Activated T-helper 17 cell treated with anti-CD3 and anti-CD28 coated beads, Interleukin-2, amount 50 U/mL, for 72 hours (primary cell): ENCODE measurements around the gene CCDC122. TPM values are rescaled to one million over a fixed set of nuclear protein-coding genes. Genes with fewer than 3 reads are reported as not detected.

Source experiments
- ATAC-seq: fragments of 150-1000 bp; cut with Tn5 transposase; replicated peaks from 2 replicates; pipeline ENCODE4 v1.10.0; 2021; ENCODE audit warnings: mild to moderate bottlenecking, moderate library complexity
- H3K27ac Mint-ChIP-seq: one replicate; pipeline ENCODE4 v1.8.0; 2022; ENCODE audit warnings: mixed read lengths
- H3K27me3 Mint-ChIP-seq: one replicate; pipeline ENCODE4 v1.8.0; 2022; ENCODE audit warnings: mixed read lengths
- H3K36me3 Mint-ChIP-seq: one replicate; pipeline ENCODE4 v1.8.0; 2022; ENCODE audit warnings: low read depth, mild to moderate bottlenecking, mixed read lengths
- H3K4me1 Mint-ChIP-seq: one replicate; pipeline ENCODE4 v1.8.0; 2022; ENCODE audit warnings: mixed read lengths
- H3K4me3 Mint-ChIP-seq: one replicate; pipeline ENCODE4 v1.8.0; 2022; ENCODE audit warnings: mild to moderate bottlenecking, mixed read lengths
- H3K9me3 Mint-ChIP-seq: one replicate; pipeline ENCODE4 v1.8.0; 2022; ENCODE audit warnings: mixed read lengths
- total RNA-seq, 2 donors: library from RNA; stranded (reverse); gene quantifications; one replicate each; pipeline ENCODE4 v1.2.3, GENCODE V29; 2022

Gene CCDC122
- total RNA-seq, 2 donors from 2014 or later = 0.30 to 1.6 TPM

DNA sequence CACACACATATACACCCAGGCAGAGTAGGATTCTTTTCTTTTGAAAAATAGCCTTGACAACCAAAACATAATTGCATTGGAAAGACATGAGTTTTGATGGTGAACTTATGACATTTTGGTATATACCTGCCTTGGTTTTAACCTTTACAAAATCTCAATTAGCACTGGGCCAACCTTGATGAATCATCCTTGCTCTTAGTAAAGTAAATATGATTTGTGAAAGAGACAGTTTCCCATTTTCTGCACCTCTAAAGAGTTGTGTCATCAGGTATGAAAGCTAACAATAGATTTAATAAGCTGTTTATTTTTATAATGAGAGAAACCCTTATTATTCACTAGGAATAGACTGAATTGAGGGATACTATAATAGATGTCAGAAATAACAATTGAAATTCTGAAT lies 77.0 kb downstream of the CCDC122 start:
- peaks cover 6% of the 10 kb centered on the region for H3K4me1 Mint-ChIP-seq
- H3K9me3 Mint-ChIP-seq = no peaks in the 10 kb centered on the region
- no peaks in the 10 kb centered on the region for H3K36me3 Mint-ChIP-seq
- H3K27me3 Mint-ChIP-seq = peaks cover 16% of the 10 kb centered on the region
- no peak overlapping the region for H3K27ac Mint-ChIP-seq
- no peak for ATAC-seq
- no peak overlapping the region for H3K4me3 Mint-ChIP-seq

- no peak overlapping the region for H3K4me3 Mint-ChIP-seq
These were observed 78.7 kb downstream of the CCDC122 start for GRCh38 chr13:43800828-43801227.

GRCh38 chr13:43799191-43799590 lies 80.3 kb downstream of the CCDC122 start:
- Mint-ChIP-seq H3K4me3 (no peak overlapping the region), H3K4me1 (peaks cover 13% of the 10 kb centered on the region), H3K9me3 (no peaks in the 10 kb centered on the region)

More at GRCh38 chr13:43800828-43801227, 78.7 kb downstream of the CCDC122 start:
- Mint-ChIP-seq H3K9me3 (no peaks in the 10 kb centered on the region), H3K27me3 (peaks cover 22% of the 10 kb centered on the region), H3K36me3 (no peaks in the 10 kb centered on the region), H3K4me1 (peaks cover 18% of the 10 kb centered on the region), H3K27ac (no peak overlapping the region)
- ATAC-seq = peak; percentile 9

DNA sequence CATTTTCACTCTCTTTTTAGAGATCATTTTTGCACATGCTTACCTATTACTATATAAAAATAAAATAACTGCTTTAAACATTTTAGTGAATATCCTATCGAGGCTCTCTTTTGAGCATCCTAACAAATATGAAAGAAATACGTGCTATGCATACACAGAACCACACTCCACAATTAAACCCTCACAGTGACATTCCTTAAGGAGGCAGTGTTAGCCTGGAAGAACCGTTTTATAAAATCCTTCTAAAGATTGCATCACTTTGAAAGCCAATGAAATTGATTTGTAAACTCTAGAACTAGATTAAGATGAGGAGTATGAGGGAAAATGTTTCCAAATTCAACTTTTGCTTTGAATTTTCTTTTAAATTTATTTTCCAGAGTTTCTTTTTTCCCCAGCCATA lies 81.7 kb downstream of the CCDC122 start:
- no peaks in the 10 kb centered on the region for H3K36me3 Mint-ChIP-seq
- peaks cover 13% of the 10 kb centered on the region for H3K4me1 Mint-ChIP-seq
- H3K27ac Mint-ChIP-seq = no peak overlapping the region
- no peak for ATAC-seq
- H3K4me3 Mint-ChIP-seq = no peak overlapping the region
- peaks cover 30% of the 10 kb centered on the region for H3K27me3 Mint-ChIP-seq
- no peaks in the 10 kb centered on the region for H3K9me3 Mint-ChIP-seq

More at GRCh38 chr13:43799191-43799590, 80.3 kb downstream of the CCDC122 start:
- no peak overlapping the region for H3K27ac Mint-ChIP-seq
- H3K27me3 Mint-ChIP-seq = peaks cover 29% of the 10 kb centered on the region
- H3K36me3 Mint-ChIP-seq = no peaks in the 10 kb centered on the region
- peak; percentile 63 for ATAC-seq

DNA sequence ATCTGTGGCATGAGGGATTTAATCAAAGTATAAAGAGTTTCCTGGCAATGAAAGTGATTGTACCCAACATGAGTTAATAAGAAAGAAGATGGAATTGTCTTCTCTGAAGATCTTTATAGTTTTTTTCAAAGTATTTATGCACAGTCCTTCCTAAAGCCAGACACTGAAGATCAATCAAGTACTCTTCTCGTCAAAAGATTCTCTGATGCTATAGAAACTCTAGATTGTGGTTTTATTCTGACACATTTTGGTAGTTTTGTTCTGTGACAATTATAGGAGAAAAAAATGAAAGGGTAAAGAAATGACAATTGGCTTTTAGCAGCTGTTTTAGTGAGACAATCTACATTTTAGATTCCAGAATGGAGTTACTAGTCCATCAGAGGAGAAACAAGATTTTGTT lies 82.4 kb downstream of the CCDC122 start:
- Mint-ChIP-seq H3K4me3 (peak overlapping the region; percentile 9), H3K36me3 (no peaks in the 10 kb centered on the region), H3K27me3 (peaks cover 36% of the 10 kb centered on the region), H3K27ac (peak overlapping the region; percentile 70), H3K9me3 (no peaks in the 10 kb centered on the region), H3K4me1 (peaks cover 13% of the 10 kb centered on the region)
- ATAC-seq = peak; percentile 65

GRCh38 chr13:43794416-43794815 lies 85.1 kb downstream of the CCDC122 start:
- Mint-ChIP-seq H3K4me1 (peaks cover 13% of the 10 kb centered on the region), H3K27ac (no peak overlapping the region), H3K4me3 (no peak overlapping the region), H3K27me3 (peaks cover 42% of the 10 kb centered on the region), H3K9me3 (no peaks in the 10 kb centered on the region), H3K36me3 (no peaks in the 10 kb centered on the region)
- ATAC-seq = no peak

- H3K27me3 Mint-ChIP-seq = peaks cover 51% of the 10 kb centered on the region
- H3K27ac Mint-ChIP-seq = no peak overlapping the region
- no peak overlapping the region for H3K4me3 Mint-ChIP-seq
- ATAC-seq = no peak
- no peaks in the 10 kb centered on the region for H3K9me3 Mint-ChIP-seq
- H3K4me1 Mint-ChIP-seq = peaks cover 10% of the 10 kb centered on the region
- H3K36me3 Mint-ChIP-seq = no peaks in the 10 kb centered on the region
These were observed 87.3 kb downstream of the CCDC122 start for GRCh38 chr13:43792076-43792881.

GRCh38 chr13:43787997-43788396 lies 91.5 kb downstream of the CCDC122 start:
- no peak for ATAC-seq
- Mint-ChIP-seq H3K36me3 (no peaks in the 10 kb centered on the region), H3K4me1 (no peaks in the 10 kb centered on the region), H3K9me3 (no peaks in the 10 kb centered on the region), H3K4me3 (peak overlapping the region; percentile 74), H3K27me3 (peaks cover 46% of the 10 kb centered on the region), H3K27ac (no peak overlapping the region)

DNA sequence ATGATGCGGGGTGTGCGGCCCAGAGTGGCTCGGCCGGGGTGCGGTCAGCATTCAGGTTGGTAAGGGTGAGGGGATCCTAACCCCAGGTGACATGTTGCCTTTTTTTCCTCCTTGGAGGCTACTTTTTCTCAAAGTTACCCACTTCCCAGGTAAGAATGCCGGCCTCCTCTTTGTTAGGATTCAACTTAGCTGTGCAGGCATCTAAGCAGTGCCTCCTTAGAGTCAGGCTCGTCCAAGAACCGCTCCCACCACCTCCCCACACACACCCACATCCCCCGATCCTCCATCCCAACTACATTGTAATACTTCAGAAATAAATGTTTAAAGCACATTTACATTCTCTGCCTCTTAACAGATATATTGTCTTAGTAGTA lies 92.0 kb downstream of the CCDC122 start:
- no peaks in the 10 kb centered on the region for H3K4me1 Mint-ChIP-seq
- H3K9me3 Mint-ChIP-seq = no peaks in the 10 kb centered on the region
- H3K36me3 Mint-ChIP-seq = no peaks in the 10 kb centered on the region
- no peak for ATAC-seq
- H3K27ac Mint-ChIP-seq = no peak overlapping the region
- peaks cover 46% of the 10 kb centered on the region for H3K27me3 Mint-ChIP-seq
- peak overlapping the region; percentile 74 for H3K4me3 Mint-ChIP-seq

DNA sequence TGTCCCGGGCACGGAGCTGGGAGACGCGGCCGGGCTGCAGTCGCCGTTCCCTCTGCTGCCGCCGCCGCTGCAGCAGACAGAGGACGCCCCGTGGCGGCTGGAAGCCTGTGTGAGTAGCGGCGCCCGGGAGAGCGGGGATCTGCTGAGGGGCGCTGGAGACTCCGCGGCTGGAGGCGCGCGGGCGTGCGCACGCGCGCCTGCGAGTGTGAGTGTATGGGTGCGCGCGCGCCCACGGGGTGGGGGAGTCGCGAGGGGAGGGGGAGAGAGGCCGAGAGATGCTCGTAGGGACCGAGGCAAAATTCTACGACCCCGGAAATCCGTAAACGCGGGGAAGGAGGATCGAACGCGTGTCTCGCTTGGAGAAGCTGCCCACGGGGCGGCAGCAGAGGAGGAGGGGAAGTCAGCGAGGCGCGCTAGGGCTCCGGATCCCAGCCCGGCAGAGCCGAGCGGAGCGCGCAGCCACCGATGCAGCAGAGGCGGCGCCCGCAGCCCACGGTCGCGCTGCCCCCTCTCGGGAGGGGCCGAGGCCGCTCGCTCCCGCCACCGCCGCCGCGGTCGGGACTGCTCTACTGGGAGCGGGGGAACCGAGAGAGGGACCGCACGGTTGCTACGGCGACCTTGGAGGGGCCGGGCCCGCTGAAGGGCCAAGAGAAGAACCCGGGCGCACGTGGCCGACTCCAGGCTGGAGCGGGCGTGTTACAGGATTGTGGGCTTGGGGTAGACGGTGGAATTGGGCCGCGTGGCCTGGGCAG lies 92.6 kb downstream of the CCDC122 start, which contains the start of gene ENOX1:
ENOX1 (minus strand) TSS at position 207 of the 752 bp plus-strand sequence.
- Mint-ChIP-seq H3K4me1 (no peaks in the 10 kb centered on the region), H3K36me3 (no peaks in the 10 kb centered on the region), H3K9me3 (no peaks in the 10 kb centered on the region), H3K4me3 (peak within 1 kb of the TSS; percentile 74), H3K27ac (no peak within 1 kb of the TSS), H3K27me3 (peaks cover 43% of the 10 kb centered on the region)
- peak; percentile 68 for ATAC-seq

- H3K4me1 Mint-ChIP-seq = no peaks in the 10 kb centered on the region
- no peaks in the 10 kb centered on the region for H3K9me3 Mint-ChIP-seq
- H3K36me3 Mint-ChIP-seq = no peaks in the 10 kb centered on the region
- no peak overlapping the region for H3K27ac Mint-ChIP-seq
- H3K4me3 Mint-ChIP-seq = peak overlapping the region; percentile 74
- ATAC-seq = no peak
- peaks cover 43% of the 10 kb centered on the region for H3K27me3 Mint-ChIP-seq
These were observed 93.1 kb downstream of the CCDC122 start for GRCh38 chr13:43786472-43786765.

Other genes starting within 250 kb of the CCDC122 start
- 1 to 10 TPM in 1 of 2 donors, not detected in 1; 1.7 TPM for gene ENOX1, start 92.8 kb downstream of the CCDC122 start, total RNA-seq
- 1 to 10 TPM; 6.5 to 8.2 TPM for gene LACC1, start 164 bp upstream of the CCDC122 start, total RNA-seq